Rectal smooth muscle tissue (tissue), 1 donor: ENCODE results near the gene RFT1.

ENCODE experiments used
- H3K27ac ChIP-seq: one replicate; pipeline ENCODE4 v1.7.0; 2013; ENCODE audit warnings: low read depth, low read length, inconsistent platforms
- H3K27me3 ChIP-seq: one replicate; pipeline ENCODE4 v1.7.0; 2013; ENCODE audit warnings: low read length; ENCODE audit not compliant: control insufficient read depth, insufficient read depth
- H3K36me3 ChIP-seq: one replicate; pipeline ENCODE4 v1.7.0; 2013; ENCODE audit warnings: low read length; ENCODE audit not compliant: control insufficient read depth, insufficient read depth
- H3K4me1 ChIP-seq: one replicate; pipeline ENCODE4 v1.7.0; 2013; ENCODE audit warnings: low read length; ENCODE audit not compliant: control insufficient read depth, insufficient read depth
- H3K4me3 ChIP-seq: one replicate; pipeline ENCODE4 v1.7.0; 2013; ENCODE audit warnings: low read length
- H3K9ac ChIP-seq: one replicate; pipeline ENCODE4 v1.7.0; 2013; ENCODE audit warnings: low read length

The RFT1 gene

DNA sequence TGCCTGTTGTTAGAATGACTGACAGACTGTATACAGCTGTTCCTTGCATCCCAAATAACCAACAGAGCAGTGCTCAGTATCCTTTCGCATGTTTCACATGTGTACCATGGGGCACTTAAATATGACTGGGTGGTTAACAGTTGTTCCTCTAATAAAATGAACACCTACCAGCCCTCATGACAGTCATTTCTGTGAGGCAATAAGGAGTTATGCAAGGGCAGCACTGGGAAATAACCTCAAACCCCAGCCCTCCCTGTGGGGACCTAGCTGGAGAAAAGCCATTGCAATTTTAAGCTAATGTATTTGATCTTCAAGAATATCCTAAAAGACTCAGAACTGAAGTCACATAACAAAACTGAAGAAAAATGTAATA, 7.3 kb downstream of the RFT1 start:
- Histone ChIP-seq H3K27me3 (no peaks in the 10 kb centered on the region), H3K9ac (no peak overlapping the region), H3K4me3 (no peak overlapping the region), H3K4me1 (no peaks in the 10 kb centered on the region), H3K36me3 (peaks cover 53% of the 10 kb centered on the region), H3K27ac (no peak overlapping the region)

GRCh38 chr3:53122255-53122932, 7.8 kb downstream of the RFT1 start:
- Histone ChIP-seq H3K4me1 (no peaks in the 10 kb centered on the region), H3K4me3 (no peak overlapping the region), H3K36me3 (peaks cover 56% of the 10 kb centered on the region), H3K9ac (no peak overlapping the region), H3K27me3 (no peaks in the 10 kb centered on the region), H3K27ac (no peak overlapping the region)

DNA sequence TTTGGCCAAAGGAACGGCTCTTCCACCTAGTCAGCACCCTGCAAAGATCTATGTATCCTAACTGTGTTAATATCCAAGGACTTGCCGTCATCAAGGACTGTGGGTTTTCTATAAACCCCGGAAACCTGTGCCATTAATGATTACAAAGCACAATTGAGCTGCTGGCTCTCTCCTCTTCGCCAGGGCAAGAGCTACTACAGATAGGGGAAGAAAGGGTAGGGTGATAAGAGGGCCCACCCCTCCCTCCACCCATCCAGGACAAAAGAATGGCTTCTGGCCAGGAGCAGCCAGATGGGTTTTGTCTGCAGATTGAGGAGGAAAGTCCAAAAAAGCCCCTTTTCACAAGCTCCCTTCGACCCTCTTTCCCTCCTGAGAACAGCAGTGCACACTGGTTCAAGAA, 9.9 kb downstream of the RFT1 start:
- Histone ChIP-seq H3K27ac (no peak overlapping the region), H3K36me3 (peaks cover 56% of the 10 kb centered on the region)

GRCh38 chr3:53116956-53117355, 13.3 kb downstream of the RFT1 start:
- Histone ChIP-seq H3K36me3 (peaks cover 33% of the 10 kb centered on the region), H3K4me1 (peaks cover 14% of the 10 kb centered on the region), H3K4me3 (no peak overlapping the region), H3K27me3 (no peaks in the 10 kb centered on the region), H3K9ac (no peak overlapping the region), H3K27ac (no peak overlapping the region)

More for the DNA sequence above, 9.9 kb downstream of the RFT1 start:
- no peak overlapping the region for H3K9ac ChIP-seq
- H3K27me3 ChIP-seq: no peaks in the 10 kb centered on the region
- no peaks in the 10 kb centered on the region for H3K4me1 ChIP-seq
- H3K4me3 ChIP-seq: no peak overlapping the region

DNA sequence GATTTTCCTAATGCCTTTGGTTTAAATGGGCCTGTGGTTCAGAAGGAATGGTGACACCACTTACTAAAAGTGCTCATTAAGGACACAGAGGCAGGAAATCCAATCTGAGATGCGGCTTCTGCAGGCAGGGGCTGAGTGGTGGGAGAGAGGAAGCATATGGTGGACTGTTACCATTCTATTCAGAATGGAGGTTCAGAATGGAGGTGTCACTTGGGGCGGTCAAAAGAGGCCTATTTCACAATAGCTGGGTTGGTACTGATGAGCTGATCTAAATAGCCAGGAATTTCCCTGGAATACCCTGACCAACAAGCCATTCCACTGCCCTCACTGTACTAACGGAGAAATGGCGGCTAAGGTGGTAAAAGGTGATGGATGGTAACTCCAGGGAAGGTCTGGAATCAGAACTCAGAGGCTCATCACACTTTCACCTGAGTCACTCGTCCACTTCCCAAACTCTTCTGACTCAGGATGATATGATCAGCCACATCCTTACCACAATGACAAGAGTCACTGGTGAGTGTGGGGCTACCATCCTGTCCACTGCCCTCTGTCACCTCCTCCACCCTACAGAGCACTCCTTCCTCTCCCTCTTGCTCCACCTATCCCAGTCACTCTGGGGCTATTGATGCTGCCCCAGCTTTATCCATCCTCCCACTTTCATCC, 15.7 kb downstream of the RFT1 start:
- Histone ChIP-seq H3K27me3 (no peaks in the 10 kb centered on the region), H3K4me3 (no peak overlapping the region), H3K27ac (no peak overlapping the region), H3K4me1 (peaks cover 16% of the 10 kb centered on the region), H3K9ac (no peak overlapping the region), H3K36me3 (peaks cover 13% of the 10 kb centered on the region)

DNA sequence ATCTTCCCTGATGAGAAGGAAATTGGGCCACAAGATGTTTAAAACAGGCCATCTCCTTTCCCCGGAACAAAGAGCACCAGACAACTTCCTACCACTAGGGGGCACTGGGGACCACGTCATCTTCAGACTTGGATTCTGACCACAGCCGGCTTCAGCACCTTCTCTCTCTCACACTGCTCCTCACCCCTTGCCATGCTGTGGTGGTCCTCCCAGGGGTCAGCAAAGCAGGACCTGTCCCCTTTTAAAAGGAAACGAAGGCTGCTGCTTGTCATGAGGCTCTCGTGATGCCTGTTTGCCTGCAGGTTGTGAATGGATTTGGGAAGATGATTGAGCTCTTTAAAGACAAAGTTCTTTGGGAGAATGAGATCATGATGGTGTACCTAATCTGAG, 16.2 kb downstream of the RFT1 start:
- Histone ChIP-seq H3K4me1 (peaks cover 16% of the 10 kb centered on the region), H3K36me3 (peaks cover 13% of the 10 kb centered on the region), H3K9ac (no peak overlapping the region), H3K4me3 (no peak overlapping the region), H3K27me3 (no peaks in the 10 kb centered on the region), H3K27ac (peak overlapping the region; percentile 75)

GRCh38 chr3:53113293-53114010, 16.8 kb downstream of the RFT1 start:
- H3K4me1 ChIP-seq: peaks cover 16% of the 10 kb centered on the region
- H3K36me3 ChIP-seq: peaks cover 9% of the 10 kb centered on the region
- H3K27ac ChIP-seq: peak overlapping the region; percentile 75
- H3K9ac ChIP-seq: no peak overlapping the region
- H3K4me3 ChIP-seq: no peak overlapping the region
- no peaks in the 10 kb centered on the region for H3K27me3 ChIP-seq

GRCh38 chr3:53111822-53112221, 18.4 kb downstream of the RFT1 start:
- no peak overlapping the region for H3K4me3 ChIP-seq
- peaks cover 16% of the 10 kb centered on the region for H3K4me1 ChIP-seq
- H3K27ac ChIP-seq: peak overlapping the region; percentile 48
- H3K36me3 ChIP-seq: no peaks in the 10 kb centered on the region
- no peak overlapping the region for H3K9ac ChIP-seq
- no peaks in the 10 kb centered on the region for H3K27me3 ChIP-seq

DNA sequence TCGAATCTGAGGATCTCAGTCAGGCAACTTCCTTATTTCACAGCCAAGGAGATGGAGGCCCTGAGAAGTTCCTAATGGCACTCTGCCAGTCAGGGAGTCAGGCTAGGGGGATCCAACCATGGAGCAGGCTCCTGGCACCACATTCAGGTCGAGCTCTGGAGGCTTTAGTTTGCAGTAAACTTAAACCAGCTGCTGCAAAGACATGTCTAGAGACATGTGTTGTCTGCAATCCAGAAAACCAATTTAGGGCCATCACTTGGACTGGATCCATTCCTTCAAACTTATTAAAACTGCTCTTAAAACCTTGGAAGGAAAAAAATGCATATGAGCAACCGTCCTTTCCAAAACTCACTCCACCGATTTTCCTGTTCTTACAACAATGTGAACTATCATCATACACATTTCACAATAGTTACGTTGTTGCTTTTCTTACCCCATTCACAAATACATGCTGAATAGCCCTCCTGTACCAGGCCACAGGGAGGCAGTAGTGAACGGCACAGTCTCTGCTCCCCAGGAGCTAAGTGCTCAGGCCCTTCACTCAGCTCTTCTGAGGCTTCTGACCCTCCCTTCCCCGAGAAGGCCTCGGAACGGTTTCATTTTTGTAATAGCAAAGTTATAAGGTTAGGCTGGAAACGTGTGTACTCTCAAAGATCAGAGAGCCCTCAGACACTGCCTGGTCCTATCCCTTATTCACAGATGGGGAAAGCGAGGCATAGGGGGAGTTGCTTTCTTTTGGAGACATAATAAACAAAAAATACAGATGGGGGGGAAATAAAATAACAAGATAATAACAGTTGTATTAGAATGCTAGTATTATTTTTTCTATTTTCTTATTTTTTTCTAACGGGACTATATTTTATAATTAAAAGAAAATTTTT, 20.1 kb downstream of the RFT1 start:
- peaks cover 2% of the 10 kb centered on the region for H3K36me3 ChIP-seq
- no peak overlapping the region for H3K4me3 ChIP-seq
- H3K27ac ChIP-seq: peak overlapping the region; percentile 25
- no peaks in the 10 kb centered on the region for H3K27me3 ChIP-seq
- peaks cover 16% of the 10 kb centered on the region for H3K4me1 ChIP-seq
- no peak overlapping the region for H3K9ac ChIP-seq

DNA sequence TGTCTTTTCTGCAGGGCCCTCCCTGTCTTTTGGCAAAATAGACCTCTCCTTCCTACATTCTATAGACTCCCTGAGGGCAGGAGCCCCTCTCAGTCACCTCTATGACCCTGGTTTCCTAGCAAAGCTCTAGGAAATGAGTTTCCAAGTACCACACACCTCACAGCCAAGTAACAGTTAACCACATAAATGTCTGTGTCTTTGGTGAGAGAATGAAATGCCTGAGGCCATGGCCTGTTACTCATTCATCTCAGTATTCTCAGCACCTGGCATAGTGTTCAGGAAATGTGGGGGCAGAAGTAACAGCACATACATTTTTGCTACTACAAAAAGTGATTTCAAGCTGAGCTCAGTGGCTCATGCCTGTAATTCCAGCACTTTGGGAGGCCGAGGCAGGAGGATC, 21.0 kb downstream of the RFT1 start:
- no peaks in the 10 kb centered on the region for H3K27me3 ChIP-seq
- peaks cover 13% of the 10 kb centered on the region for H3K4me1 ChIP-seq
- no peak overlapping the region for H3K9ac ChIP-seq
- peaks cover 2% of the 10 kb centered on the region for H3K36me3 ChIP-seq
- H3K27ac ChIP-seq: no peak overlapping the region
- no peak overlapping the region for H3K4me3 ChIP-seq

DNA sequence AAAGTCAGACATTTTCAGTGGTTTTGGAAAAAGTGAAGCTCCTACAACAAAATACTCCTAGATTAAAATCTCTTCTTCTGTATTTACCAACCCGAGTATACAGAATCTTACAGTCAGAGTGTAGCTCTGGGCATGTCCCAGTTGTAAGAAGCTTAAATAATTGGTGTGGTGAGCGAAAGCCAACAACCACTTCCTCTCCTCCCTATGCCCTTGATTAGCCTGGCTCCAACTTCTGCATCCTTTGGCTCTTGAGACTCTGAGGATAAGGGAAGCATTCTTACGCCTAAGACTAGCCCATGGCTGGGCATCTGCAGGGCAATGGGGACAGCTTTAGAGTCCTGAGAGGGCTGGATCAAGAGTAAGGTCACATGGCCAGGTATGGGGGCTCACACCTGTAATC, 25.5 kb downstream of the RFT1 start:
- H3K27ac ChIP-seq: no peak overlapping the region
- H3K4me1 ChIP-seq: no peaks in the 10 kb centered on the region
- H3K4me3 ChIP-seq: no peak overlapping the region
- peaks cover 16% of the 10 kb centered on the region for H3K36me3 ChIP-seq
- H3K9ac ChIP-seq: no peak overlapping the region
- H3K27me3 ChIP-seq: no peaks in the 10 kb centered on the region
